T-helper 2 cell (primary cell): Measurements from ENCODE around the gene MMP15.
A peak's percentile ranks its signal among the peaks of the same experiment; 100 is the strongest.
"Not testable (repeated sequence)": the region's sequence is repeated elsewhere in the genome, so short reads cannot be mapped to it uniquely, and the experiment has no call there.

Experiments used
- DNase-seq, 5 experiments: peaks; one replicate each; pipeline versions ENCODE4 v3.0.0 to v3.0.0-alpha.2; 2012 to 2022
- total RNA-seq, 2 donors: gene quantifications; one replicate each; lab custom pipeline; 2026; lab: John Stamatoyannopoulos, UW

Gene MMP15
- 1.1 to 2.2 reads per million in 2 donors for total RNA-seq

DNA sequence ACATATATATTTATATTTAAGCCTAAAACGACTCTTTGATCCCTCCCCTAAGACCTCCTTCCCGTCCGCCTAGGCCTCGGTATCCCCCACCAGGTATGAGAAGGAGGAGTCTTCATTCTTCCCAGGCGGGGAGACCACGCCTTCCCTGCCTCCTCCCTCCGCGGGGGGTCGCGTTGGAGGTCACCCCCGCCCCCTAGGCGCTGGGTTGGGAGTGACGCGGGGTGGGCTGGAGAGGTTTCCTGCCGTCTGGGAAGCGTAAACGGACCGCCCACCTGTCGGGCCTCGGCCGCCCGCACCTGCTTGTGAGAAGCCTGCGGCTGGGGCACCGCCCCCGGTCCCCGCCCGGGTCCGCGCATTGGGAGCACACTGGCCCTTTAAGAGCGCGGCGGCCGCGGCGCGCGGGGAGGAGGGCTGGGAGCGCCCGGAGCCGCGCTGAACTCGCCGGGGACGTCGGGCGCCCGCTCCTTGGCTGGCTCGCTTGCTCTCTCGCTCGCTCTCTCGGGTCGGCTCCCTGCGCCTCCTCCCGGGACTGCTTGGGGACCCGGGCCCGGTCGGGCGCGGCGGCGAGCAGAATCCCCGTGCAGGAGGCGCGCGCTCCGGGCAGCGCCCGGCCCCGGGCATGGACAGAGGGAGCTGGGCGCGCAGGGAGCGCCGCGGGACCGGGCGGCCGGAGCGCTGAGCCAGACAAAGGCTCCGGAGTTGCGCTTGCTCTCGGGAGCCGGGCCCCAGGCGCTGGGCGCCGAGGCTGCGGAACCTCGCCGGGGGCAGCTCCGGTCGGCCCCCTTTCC is at the start of gene MMP15:
Gene MMP15 (plus strand): TSS at position 404 of the 788 bp plus-strand sequence. CDS start 597 bp downstream, outside the sequence.
- DNase-seq: peak; percentile 32 to 71 (median 54)

DNA sequence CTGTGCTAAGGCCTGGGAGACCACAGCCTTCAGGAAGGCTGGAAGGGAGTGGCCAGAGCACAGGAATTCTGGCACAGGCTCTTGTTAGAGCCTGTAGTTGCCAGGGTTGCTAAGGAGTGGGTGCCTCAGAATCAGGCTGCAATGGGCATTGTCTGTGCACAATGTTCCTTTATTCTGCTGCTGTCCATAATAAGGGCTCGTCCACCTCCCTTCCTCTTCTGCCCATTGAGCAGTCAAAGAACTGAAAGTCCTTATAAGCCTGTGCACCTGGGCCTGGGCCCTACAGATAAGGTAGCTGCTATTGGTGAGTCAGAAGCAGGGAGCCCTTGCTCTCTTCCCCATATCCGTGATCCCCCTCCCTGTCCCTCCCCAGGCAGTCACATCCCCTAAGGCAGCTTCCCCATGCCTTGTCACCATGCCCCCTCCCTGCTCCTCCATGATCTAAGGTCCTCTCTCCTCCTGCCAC is 49.2 kb upstream of the MMP15 start:
- no peak for DNase-seq

- no peak for DNase-seq
Observed at GRCh38 chr16:57977418-57978069, 48.0 kb upstream of the MMP15 start.

- DNase-seq: not testable (repeated sequence)
Observed at GRCh38 chr16:57978070-57978465, 47.5 kb upstream of the MMP15 start.

GRCh38 chr16:57979006-57979585 is 46.5 kb upstream of the MMP15 start:
- DNase-seq: no peak

DNA sequence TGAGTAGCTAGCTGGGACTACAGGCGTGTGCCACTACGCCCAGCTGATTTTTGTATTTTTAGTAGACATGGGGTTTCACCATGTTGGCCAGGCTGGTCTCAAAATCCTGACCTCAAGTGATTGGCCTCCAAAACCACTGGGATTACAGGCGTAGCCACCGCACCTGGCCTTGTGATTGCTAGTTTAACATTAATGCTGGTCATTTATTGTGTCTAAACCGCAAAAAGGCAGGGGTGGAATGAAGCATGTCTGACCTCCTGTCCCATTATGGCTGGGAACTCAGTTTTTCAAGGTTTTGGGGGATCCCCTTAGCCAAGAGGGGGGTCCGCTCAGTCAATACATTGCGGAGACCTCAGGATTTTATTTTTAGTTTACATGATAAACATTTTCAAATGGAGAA is 43.9 kb upstream of the MMP15 start:
- DNase-seq: no peak

GRCh38 chr16:57982385-57982784 is 43.2 kb upstream of the MMP15 start:
- DNase-seq: no peak

DNA sequence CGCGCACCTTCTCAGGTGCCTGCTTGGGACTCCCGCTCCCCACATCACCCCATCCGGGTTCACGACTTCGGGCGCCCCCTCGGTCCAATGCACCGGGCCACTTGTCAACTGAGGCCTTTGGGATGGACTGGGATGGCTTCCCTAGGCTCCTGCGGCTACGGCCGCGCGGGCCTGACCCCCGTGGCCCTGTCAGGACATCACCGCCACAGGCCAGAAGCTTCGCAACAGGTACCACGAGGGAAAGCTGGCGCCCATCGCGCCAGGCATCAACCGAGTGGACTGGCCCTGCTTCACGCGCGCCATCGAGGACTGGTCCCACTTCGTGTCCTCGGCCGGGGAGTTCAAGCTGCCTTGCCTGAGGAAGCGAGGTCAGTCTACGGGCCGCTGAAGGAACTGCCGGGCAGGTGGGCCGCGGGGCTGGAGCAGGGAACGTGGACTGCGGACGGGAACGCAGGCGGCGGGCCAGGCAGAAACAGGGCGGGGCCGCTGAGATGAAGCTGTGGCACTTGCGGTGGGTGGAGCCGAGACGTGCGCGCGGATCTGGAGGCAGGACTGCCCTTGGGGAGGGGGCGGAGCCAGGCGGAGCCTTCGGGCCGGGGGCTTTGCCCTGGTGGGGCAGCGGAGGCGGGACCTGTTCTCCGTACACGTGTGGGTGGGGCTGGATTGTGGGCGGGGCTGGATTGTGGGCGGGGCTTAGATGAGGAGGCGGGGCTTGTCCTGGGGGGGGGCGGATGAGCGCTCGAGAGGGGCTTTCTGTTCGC is 40.9 kb upstream of the MMP15 start:
- peak; percentile 84 to 92 (median 89) for DNase-seq

DNA sequence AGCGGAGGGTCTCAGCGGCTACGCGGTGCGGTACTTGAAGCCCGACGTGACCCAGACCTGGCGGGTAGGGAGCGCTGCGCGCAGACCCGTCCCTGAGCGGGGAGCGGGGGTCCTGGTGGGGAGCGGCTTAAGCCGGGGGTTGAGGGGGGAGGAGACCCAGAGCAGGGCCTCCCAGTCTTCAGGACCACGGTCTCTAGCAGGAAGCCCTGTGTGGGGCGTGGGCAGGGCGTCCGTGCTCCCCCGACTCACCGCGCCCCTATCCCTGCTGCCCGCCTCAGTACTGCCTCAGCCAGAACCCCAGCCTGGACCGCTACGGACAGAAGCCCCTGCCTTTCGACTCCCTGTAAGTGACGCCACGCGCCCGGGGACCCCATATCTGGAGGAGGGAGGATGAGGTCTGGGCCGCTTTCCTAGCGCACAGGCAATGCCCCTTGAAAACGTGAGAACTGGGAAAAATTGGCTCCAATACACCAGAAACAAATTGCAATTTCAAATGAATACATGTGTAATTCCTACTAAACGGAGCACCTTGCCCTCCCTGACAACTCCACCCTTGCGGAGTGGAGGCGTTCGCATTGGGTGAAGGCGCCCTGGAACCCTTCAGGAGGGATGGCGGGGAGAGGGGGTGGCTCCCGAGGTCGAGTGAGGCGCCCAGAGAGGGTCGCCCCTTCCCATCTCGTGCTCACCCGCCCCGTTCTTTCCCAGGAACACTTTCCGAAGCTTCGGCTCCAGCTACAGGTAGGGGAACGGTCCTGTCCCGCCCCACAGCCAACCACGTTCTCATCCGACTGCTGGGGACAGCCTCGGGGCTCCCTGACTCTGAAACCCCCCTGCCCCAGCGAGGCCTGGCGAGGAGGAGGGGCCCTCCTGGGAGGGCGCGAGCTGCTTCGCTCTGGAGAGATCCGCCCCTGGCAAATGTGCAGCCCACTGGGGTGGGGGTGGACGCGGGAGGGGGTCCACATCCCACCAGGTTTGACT is 40.1 kb upstream of the MMP15 start:
- peak in 1 of 5 experiments; percentile 23 for DNase-seq

DNA sequence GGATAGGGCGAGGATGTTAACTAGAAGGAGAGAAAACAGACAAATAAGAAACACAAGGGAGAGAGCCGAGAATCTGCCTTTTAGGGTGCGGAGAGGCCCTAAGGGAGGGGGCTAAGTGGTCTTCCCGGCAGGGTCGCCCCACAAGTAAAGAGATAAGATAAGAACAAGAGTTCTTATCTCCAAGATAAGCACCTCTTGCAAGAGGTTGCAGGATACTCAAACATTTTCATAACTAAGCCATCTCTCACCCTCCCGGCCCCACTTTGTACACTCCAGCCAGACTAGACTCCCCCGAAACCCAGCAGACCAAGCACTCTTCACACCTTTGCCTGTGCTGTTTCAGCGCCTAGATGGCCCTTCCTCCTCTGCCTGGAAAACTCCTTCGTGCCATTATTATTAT is 39.4 kb upstream of the MMP15 start:
- DNase-seq: no peak

GRCh38 chr16:57987441-57988177 is 37.9 kb upstream of the MMP15 start:
- no peak for DNase-seq

- DNase-seq: no peak
Observed at GRCh38 chr16:57988929-57989328, 36.6 kb upstream of the MMP15 start.

DNA sequence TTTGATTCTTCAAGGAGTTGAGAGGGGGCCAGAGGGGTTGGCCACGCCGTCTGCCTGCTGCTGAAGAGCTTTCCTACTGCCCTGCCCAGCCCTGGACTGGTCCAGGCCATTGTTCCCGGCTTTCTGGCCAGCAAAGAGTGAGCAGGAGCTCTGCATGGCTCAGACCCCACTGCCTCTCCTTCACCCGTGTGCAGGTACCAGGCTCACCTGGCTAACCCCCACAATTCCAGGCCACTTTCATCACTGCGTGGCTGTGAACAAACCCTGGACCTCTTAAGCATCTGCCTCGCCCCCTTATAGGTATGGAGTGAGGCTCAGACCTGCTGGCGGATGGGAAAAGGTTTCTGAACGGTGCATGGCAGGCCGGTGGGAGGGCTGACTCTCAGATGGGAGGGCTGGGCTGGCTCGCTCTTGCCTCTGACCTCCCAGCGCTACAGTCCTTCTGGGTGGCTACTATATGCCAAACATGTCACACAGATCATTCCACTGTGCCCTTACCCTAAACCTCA is 33.9 kb upstream of the MMP15 start:
- DNase-seq: no peak

DNA sequence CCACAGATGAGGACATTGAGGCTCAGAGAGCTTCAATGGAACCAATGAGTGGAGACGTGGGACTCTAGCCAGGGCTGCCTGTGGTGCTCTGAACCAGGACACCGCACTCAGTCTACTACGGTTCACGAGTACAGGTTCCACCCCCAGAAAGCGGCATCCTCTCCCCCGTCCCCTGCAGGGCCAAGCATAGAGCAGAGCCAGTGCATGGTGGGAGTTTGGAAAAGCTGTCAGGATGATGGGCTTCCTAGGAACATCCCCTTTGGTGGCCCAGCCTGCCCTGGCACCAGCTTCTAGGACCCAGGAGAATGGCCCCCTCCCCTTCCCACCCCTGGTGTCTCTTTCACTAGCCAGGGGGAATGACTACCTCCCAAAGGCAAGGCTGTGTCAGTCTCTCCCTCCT is 33.5 kb upstream of the MMP15 start:
- DNase-seq: no peak

- DNase-seq: no peak
Observed at GRCh38 chr16:57993438-57993837, 32.1 kb upstream of the MMP15 start.

GRCh38 chr16:57993897-57994296 is 31.7 kb upstream of the MMP15 start:
- no peak for DNase-seq

DNA sequence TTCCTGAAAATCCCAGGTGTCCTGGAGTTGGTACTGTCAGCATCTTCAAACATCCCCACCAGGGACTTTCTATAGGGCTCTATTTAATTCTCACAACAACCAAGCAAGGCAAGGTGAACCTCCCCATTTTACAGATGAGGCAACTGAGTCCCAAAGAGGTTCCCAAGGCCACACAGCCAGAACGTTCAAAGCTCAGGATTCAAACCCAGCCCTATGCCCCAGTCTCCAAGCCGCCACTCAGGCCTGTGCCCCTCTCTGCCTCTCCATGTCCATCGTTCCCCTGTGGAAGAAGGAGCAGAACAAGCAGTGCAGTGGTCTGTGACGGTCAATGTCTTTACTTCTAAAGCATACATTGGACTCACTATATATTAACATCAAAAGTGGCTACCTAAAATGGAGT is 31.2 kb upstream of the MMP15 start:
- no peak for DNase-seq

DNA sequence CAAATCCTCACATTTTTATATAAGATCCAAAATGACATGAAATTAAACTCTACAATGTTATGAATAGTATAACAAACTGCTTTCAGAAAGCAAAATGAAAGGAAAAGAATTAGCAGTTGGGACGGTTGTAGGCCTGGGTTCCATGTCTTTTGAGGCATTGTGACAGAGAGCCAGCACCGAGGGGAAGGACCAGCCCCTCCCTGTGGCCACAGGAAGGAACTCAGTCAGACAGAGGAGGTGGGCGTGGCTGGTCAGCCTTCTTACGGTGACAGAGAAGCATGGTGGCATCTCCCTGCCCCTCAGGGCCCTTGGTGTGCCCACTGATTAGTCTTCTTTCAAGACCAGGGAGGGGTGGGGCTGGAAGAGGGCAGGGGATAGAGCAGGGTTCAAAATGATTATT is 30.8 kb upstream of the MMP15 start:
- peak in 4 of 5 experiments; percentile 15 to 57 (median 31) for DNase-seq

GRCh38 chr16:57995721-57996405 is 29.7 kb upstream of the MMP15 start:
- DNase-seq: no peak
